ENCODE measurements around the gene MAST4. TPM values are rescaled to one million over a fixed set of nuclear protein-coding genes. Genes with fewer than 3 reads are reported as not detected.

MAST4 gene
- total and polyA plus RNA-seq, 4 donors, result 3.7 to 9.5 (median 6.5) TPM

DNA sequence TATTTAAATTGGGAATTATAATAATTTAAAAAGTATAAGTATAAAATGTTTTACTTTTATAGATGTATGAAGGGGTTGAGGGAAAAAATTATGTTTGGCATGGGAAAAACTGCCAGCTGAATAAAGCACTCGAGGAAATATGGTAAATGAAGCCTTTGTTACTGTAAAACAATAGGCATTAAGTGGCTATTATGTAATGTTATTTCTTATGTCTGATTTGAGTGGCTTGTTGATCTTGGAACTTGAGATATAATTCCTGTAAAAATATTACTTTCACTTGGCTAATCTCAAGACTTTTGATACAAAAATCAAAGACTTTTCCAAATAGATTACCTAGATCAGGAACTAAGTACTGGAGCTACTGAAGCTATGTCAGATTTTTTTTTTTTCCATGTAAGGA is 417.5 kb downstream of the MAST4 start (continued):
- TF ChIP-seq HNF4A (conservative IDR thresholded peaks at IDR 0.05) (no peak), GABPA (IDR thresholded peaks at IDR 0.05 in 1 of 2, conservative IDR thresholded peaks at IDR 0.05 in 1 of 2) (no peak)

- H3K9me3 ChIP-seq (ENCODE audit: control insufficient read depth in 4 of 4, low read length in 3 of 4), result no peaks in the 10 kb centered on the region
- H3K4me3 ChIP-seq (ENCODE audit: low read depth in 1 of 3, low read length in 3 of 3), result no peak overlapping the region
- no peak for DNase-seq (ENCODE audit: low spot score)
- TF ChIP-seq HNF4G (IDR thresholded peaks at IDR 0.05) (no peak), GABPA (IDR thresholded peaks at IDR 0.05 in 1 of 2, conservative IDR thresholded peaks at IDR 0.05 in 1 of 2) (no peak), CTCF (IDR thresholded peaks at IDR 0.05; ENCODE audit: low read depth, low read length, missing input control) (no peak), NR2F2 (IDR thresholded peaks at IDR 0.05) (no peak), YY1 (IDR thresholded peaks at IDR 0.05) (no peak), REST (IDR thresholded peaks at IDR 0.05) (no peak), EGR1 (IDR thresholded peaks at IDR 0.05; ENCODE audit: low read depth in 2 of 2) (no peak), JUND (IDR thresholded peaks at IDR 0.05) (no peak), FOXA1 (IDR thresholded peaks at IDR 0.05) (no peak), RXRA (IDR thresholded peaks at IDR 0.05) (no peak), HNF4A (conservative IDR thresholded peaks at IDR 0.05) (no peak), TAF1 (conservative IDR thresholded peaks at IDR 0.05) (no peak), SP1 (IDR thresholded peaks at IDR 0.05) (no peak)
- TF ChIP-seq, protein P1, sequence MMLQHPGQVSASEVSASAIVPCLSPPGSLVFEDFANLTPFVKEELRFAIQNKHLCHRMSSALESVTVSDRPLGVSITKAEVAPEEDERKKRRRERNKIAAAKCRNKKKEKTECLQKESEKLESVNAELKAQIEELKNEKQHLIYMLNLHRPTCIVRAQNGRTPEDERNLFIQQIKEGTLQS (IDR thresholded peaks at IDR 0.05), result no peak
- TF ChIP-seq, protein P2, sequence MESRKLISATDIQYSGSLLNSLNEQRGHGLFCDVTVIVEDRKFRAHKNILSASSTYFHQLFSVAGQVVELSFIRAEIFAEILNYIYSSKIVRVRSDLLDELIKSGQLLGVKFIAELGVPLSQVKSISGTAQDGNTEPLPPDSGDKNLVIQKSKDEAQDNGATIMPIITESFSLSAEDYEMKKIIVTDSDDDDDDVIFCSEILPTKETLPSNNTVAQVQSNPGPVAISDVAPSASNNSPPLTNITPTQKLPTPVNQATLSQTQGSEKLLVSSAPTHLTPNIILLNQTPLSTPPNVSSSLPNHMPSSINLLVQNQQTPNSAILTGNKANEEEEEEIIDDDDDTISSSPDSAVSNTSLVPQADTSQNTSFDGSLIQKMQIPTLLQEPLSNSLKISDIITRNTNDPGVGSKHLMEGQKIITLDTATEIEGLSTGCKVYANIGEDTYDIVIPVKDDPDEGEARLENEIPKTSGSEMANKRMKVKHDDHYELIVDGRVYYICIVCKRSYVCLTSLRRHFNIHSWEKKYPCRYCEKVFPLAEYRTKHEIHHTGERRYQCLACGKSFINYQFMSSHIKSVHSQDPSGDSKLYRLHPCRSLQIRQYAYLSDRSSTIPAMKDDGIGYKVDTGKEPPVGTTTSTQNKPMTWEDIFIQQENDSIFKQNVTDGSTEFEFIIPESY (IDR thresholded peaks at IDR 0.05), result no peak
- TF ChIP-seq, protein P3, sequence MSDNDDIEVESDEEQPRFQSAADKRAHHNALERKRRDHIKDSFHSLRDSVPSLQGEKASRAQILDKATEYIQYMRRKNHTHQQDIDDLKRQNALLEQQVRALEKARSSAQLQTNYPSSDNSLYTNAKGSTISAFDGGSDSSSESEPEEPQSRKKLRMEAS (IDR thresholded peaks at IDR 0.05), result no peak
- H3K36me3 ChIP-seq (ENCODE audit: control insufficient read depth in 4 of 4, insufficient read depth in 3 of 4, low read depth in 1 of 4, low read length in 3 of 4), result no peaks in the 10 kb centered on the region
- H3K9ac ChIP-seq (ENCODE audit: low read depth in 1 of 2, low read length in 2 of 2), result no peak overlapping the region
- peaks cover 9 to 50% (median 32%) of the 10 kb centered on the region in 4 donors for H3K4me1 ChIP-seq (ENCODE audit: control insufficient read depth in 4 of 4, insufficient read depth in 4 of 4, low read length in 3 of 4)
- peak overlapping the region; percentile 67 to 71 for H3K27ac ChIP-seq (ENCODE audit: low read depth in 1 of 2, low read length in 2 of 2)
- H3K27me3 ChIP-seq (ENCODE audit: control insufficient read depth in 4 of 4, insufficient read depth in 4 of 4, low read length in 3 of 4), result no peaks in the 10 kb centered on the region
- 91% methylated on average over 5 of the region's 5 CpGs for WGBS
Observed at GRCh38 chr5:67014191-67014590, 418.0 kb downstream of the MAST4 start.

Measured in liver (tissue), 9 donors.